Esophagus (tissue), 2 donors: ENCODE results near the gene HIPK1. TPM values are rescaled to one million over a fixed set of nuclear protein-coding genes. Genes with fewer than 3 reads are reported as not detected.

Experiments
- H3K27ac ChIP-seq, 2 donors: one replicate each; pipeline ENCODE4 v1.5.1; 2013; ENCODE audit warnings: low read depth in 2 of 2, mild to moderate bottlenecking in 2 of 2, inconsistent platforms in 1 of 2, low read length in 1 of 2, moderate library complexity in 1 of 2
- H3K27me3 ChIP-seq, 2 donors: one replicate each; pipeline ENCODE4 v1.6.1; 2013; ENCODE audit warnings: low read length in 2 of 2, control low read depth in 1 of 2, mild to moderate bottlenecking in 1 of 2; ENCODE audit not compliant: insufficient read depth in 2 of 2, control insufficient read depth in 1 of 2
- H3K36me3 ChIP-seq, 2 donors: one replicate each; pipeline ENCODE4 v1.6.1; 2013; ENCODE audit warnings: low read length in 1 of 2; ENCODE audit not compliant: control insufficient read depth in 2 of 2, insufficient read depth in 2 of 2
- H3K4me1 ChIP-seq, 2 donors: one replicate each; pipeline ENCODE4 v1.6.1; 2013; ENCODE audit warnings: low read length in 1 of 2; ENCODE audit not compliant: control insufficient read depth in 2 of 2, insufficient read depth in 2 of 2
- H3K4me3 ChIP-seq, 2 donors: one replicate each; pipeline ENCODE4 v1.5.1; 2013; ENCODE audit warnings: low read length in 2 of 2, mild to moderate bottlenecking in 2 of 2, low read depth in 1 of 2, moderate library complexity in 1 of 2
- H3K9me3 ChIP-seq, 2 donors: one replicate each; pipeline ENCODE4 v1.6.1; 2013; ENCODE audit warnings: mild to moderate bottlenecking in 2 of 2, low read depth in 1 of 2, low read length in 1 of 2, moderate library complexity in 1 of 2; ENCODE audit not compliant: control insufficient read depth in 2 of 2, insufficient read depth in 1 of 2
- WGBS, 2 donors: extraction: QIAGEN DNeasy Blood & Tissue Kit; methylation state at CpG; one replicate each; pipeline ENCODE4 v1.1.7; 2013; 5-methylcytosine and 5-hydroxymethylcytosine counted together
- polyA plus RNA-seq, 2 donors: library from polyadenylated mRNA; stranded (reverse); fragments of 200-250 nt; gene quantifications; one replicate each; pipeline ENCODE4 v1.2.3, GENCODE V29; 2013
- donor health status: healthy with polysubstance abuse.
- donor health status: Bipolar disorder and iron deficiency.

The HIPK1 gene
- 10 to 100 TPM; 10.8 to 14.5 TPM for polyA plus RNA-seq

GRCh38 chr1:113928941-113929749 lies at the start of gene HIPK1:
Gene HIPK1 (plus strand): TSS chr1:113929324.
- Histone ChIP-seq H3K4me3 (peak within 1 kb of the TSS; percentile 92 to 94), H3K4me1 (peaks cover 0 to 7% of the 10 kb centered on the region in 2 donors), H3K36me3 (no peaks in the 10 kb centered on the region), H3K27ac (peak within 1 kb of the TSS; percentile 98), H3K27me3 (no peaks in the 10 kb centered on the region), H3K9me3 (no peaks in the 10 kb centered on the region)
- WGBS, 2 donors = 0% methylated on average over 53 to 61 of the region's 61 CpGs

- no peak overlapping the region for H3K27ac ChIP-seq
- no peaks in the 10 kb centered on the region for H3K27me3 ChIP-seq
- 75 to 83% methylated on average over 4 of the region's 4 CpGs for WGBS, 2 donors
- H3K9me3 ChIP-seq = no peaks in the 10 kb centered on the region
- H3K4me1 ChIP-seq = no peaks in the 10 kb centered on the region
- H3K4me3 ChIP-seq = no peak overlapping the region
- H3K36me3 ChIP-seq = no peaks in the 10 kb centered on the region
These were observed 49.4 kb upstream of the HIPK1 start for GRCh38 chr1:113879739-113880038.

GRCh38 chr1:113881661-113882060 lies 47.5 kb upstream of the HIPK1 start:
- no peaks in the 10 kb centered on the region for H3K27me3 ChIP-seq
- H3K4me3 ChIP-seq = no peak overlapping the region
- H3K9me3 ChIP-seq = no peaks in the 10 kb centered on the region
- no peaks in the 10 kb centered on the region for H3K4me1 ChIP-seq
- H3K27ac ChIP-seq = no peak overlapping the region
- no peaks in the 10 kb centered on the region for H3K36me3 ChIP-seq
- WGBS, 2 donors = 67 to 68% methylated on average over 2 of the region's 2 CpGs

GRCh38 chr1:113886417-113887401 lies 42.4 kb upstream of the HIPK1 start:
- 55 to 57% methylated on average over 17 of the region's 17 CpGs for WGBS, 2 donors
- no peaks in the 10 kb centered on the region for H3K9me3 ChIP-seq
- peak overlapping the region; percentile 65 to 80 for H3K27ac ChIP-seq
- H3K36me3 ChIP-seq = no peaks in the 10 kb centered on the region
- no peaks in the 10 kb centered on the region for H3K27me3 ChIP-seq
- H3K4me3 ChIP-seq = peak overlapping the region; percentile 18 to 26
- peaks cover 0 to 3% of the 10 kb centered on the region in 2 donors for H3K4me1 ChIP-seq

GRCh38 chr1:113887402-113888175 lies 41.5 kb upstream of the HIPK1 start, which contains the start of gene BCL2L15:
Gene BCL2L15 (minus strand): TSS chr1:113887581. CDS start chr1:113887375, 206 bp downstream.
- H3K36me3 ChIP-seq = no peaks in the 10 kb centered on the region
- H3K4me1 ChIP-seq = peaks cover 0 to 3% of the 10 kb centered on the region in 2 donors
- no peaks in the 10 kb centered on the region for H3K27me3 ChIP-seq
- H3K4me3 ChIP-seq = peak within 1 kb of the TSS; percentile 18 to 26
- H3K27ac ChIP-seq = peak within 1 kb of the TSS; percentile 65 to 80
- H3K9me3 ChIP-seq = no peaks in the 10 kb centered on the region
- WGBS, 2 donors = 43 to 49% methylated on average over 6 of the region's 6 CpGs

- Histone ChIP-seq H3K4me3 (no peak overlapping the region), H3K27me3 (no peaks in the 10 kb centered on the region), H3K4me1 (peaks cover 0 to 3% of the 10 kb centered on the region in 2 donors), H3K9me3 (no peaks in the 10 kb centered on the region), H3K27ac (no peak overlapping the region), H3K36me3 (peaks cover 3% of the 10 kb centered on the region in 2 donors)
- WGBS, 2 donors = 70% methylated on average over 2 of the region's 2 CpGs
These were observed 38.3 kb upstream of the HIPK1 start for GRCh38 chr1:113890816-113891215.

- no peaks in the 10 kb centered on the region for H3K9me3 ChIP-seq
- H3K36me3 ChIP-seq = peaks cover 3% of the 10 kb centered on the region in 2 donors
- H3K27ac ChIP-seq = no peak overlapping the region
- peaks cover 0 to 3% of the 10 kb centered on the region in 2 donors for H3K4me1 ChIP-seq
- H3K27me3 ChIP-seq = no peaks in the 10 kb centered on the region
- 87 to 92% methylated on average over 11 of the region's 11 CpGs for WGBS, 2 donors
- no peak overlapping the region for H3K4me3 ChIP-seq
These were observed 37.4 kb upstream of the HIPK1 start for GRCh38 chr1:113891631-113892220.

GRCh38 chr1:113893267-113893666 lies 35.9 kb upstream of the HIPK1 start:
- Histone ChIP-seq H3K27ac (no peak overlapping the region), H3K4me1 (peaks cover 0 to 3% of the 10 kb centered on the region in 2 donors), H3K36me3 (peaks cover 7 to 8% of the 10 kb centered on the region in 2 donors), H3K27me3 (no peaks in the 10 kb centered on the region), H3K9me3 (no peaks in the 10 kb centered on the region), H3K4me3 (no peak overlapping the region)
- 81 to 94% methylated on average over 3 of the region's 3 CpGs for WGBS, 2 donors

- H3K27ac ChIP-seq = no peak overlapping the region
- H3K27me3 ChIP-seq = no peaks in the 10 kb centered on the region
- peaks cover 10 to 11% of the 10 kb centered on the region in 2 donors for H3K36me3 ChIP-seq
- H3K9me3 ChIP-seq = no peaks in the 10 kb centered on the region
- H3K4me1 ChIP-seq = no peaks in the 10 kb centered on the region
- WGBS, 2 donors = 89 to 93% methylated on average over 6 of the region's 6 CpGs
- no peak overlapping the region for H3K4me3 ChIP-seq
These were observed 34.0 kb upstream of the HIPK1 start for GRCh38 chr1:113895098-113895497.
